ENCODE data around the gene EEF1B2. TPM values are rescaled to one million over a fixed set of nuclear protein-coding genes. Genes with fewer than 3 reads are reported as not detected.
A peak's percentile ranks its signal among the peaks of the same experiment; 100 is the strongest.
"Not testable (repeated sequence)": the region's sequence is repeated elsewhere in the genome, so short reads cannot be mapped to it uniquely, and the experiment has no call there.

Gene EEF1B2
- total and polyA plus RNA-seq, 3 experiments from 2014 or later, result 791 to 1,025 (median 1,019) TPM

GRCh38 chr2:206157014-206157413 lies 2.7 kb upstream of the EEF1B2 start:
- peak overlapping the region; percentile 27 to 97 (median 65) for H3K4me3 Mint-ChIP-seq
- H3K27me3 ChIP-seq (ENCODE audit: insufficient read depth, low read length, poor library complexity, severe bottlenecking); H3K27me3 Mint-ChIP-seq; CTCF ChIA-PET; DNase-seq; H3K9me3 Mint-ChIP-seq; H3K27ac ChIP-seq (ENCODE audit: low read depth, low read length); H3K36me3 ChIP-seq (ENCODE audit: insufficient read depth, low read length); H3K4me3 ChIP-seq (ENCODE audit: low read length); POLR2A ChIA-PET; H3K9me3 ChIP-seq (ENCODE audit: low read length): not testable (repeated sequence)
- peaks cover 34% of the 10 kb centered on the region for H3K4me1 ChIP-seq (ENCODE audit: insufficient read depth, low read length)
- peaks cover 0 to 43% (median 9%) of the 10 kb centered on the region in 3 donors for H3K36me3 Mint-ChIP-seq
- peaks cover 41 to 63% (median 54%) of the 10 kb centered on the region in 3 donors for H3K4me1 Mint-ChIP-seq
- peak overlapping the region in 3 of 8 donors; percentile 17 to 96 (median 61) for H3K27ac Mint-ChIP-seq

- peak overlapping the region; percentile 92 to 99 (median 96) for H3K4me3 Mint-ChIP-seq
- Histone ChIP-seq H3K9me3 (ENCODE audit: low read length) (no peaks in the 10 kb centered on the region), H3K4me1 (ENCODE audit: insufficient read depth, low read length) (peaks cover 34% of the 10 kb centered on the region), H3K27me3 (ENCODE audit: insufficient read depth, low read length, poor library complexity, severe bottlenecking) (no peaks in the 10 kb centered on the region), H3K4me3 (ENCODE audit: low read length) (peak overlapping the region; percentile 95), H3K27ac (ENCODE audit: low read depth, low read length) (peak overlapping the region; percentile 84), H3K36me3 (ENCODE audit: insufficient read depth, low read length) (peaks cover 17% of the 10 kb centered on the region)
- no peaks in the 10 kb centered on the region for H3K27me3 Mint-ChIP-seq
- peak overlapping the region; percentile 95 to 100 (median 98) for H3K27ac Mint-ChIP-seq
- peak in 1 of 5 donors; percentile 1 for DNase-seq
- H3K36me3 Mint-ChIP-seq, result peaks cover 4 to 56% (median 17%) of the 10 kb centered on the region in 3 donors
- peaks cover 53 to 74% (median 68%) of the 10 kb centered on the region in 3 donors for H3K4me1 Mint-ChIP-seq
- ChIA-PET CTCF (interaction anchor here (1.4 kb wide), 1 partner anchor 400 kb away, joined by 3 read pairs; no protein-coding TSS in a partner anchor), POLR2A (interaction anchor here (1.1 kb wide), 1 partner anchor 73 kb away, joined by 10 read pairs; the partner anchor contains the start of gene INO80D)
- no peaks in the 10 kb centered on the region for H3K9me3 Mint-ChIP-seq
These were observed 941 bp upstream of the EEF1B2 start for GRCh38 chr2:206158563-206159345.

- Histone ChIP-seq H3K36me3 (ENCODE audit: insufficient read depth, low read length) (peaks cover 17% of the 10 kb centered on the region), H3K27ac (ENCODE audit: low read depth, low read length) (peak overlapping the region; percentile 84), H3K4me3 (ENCODE audit: low read length) (peak overlapping the region; percentile 95), H3K4me1 (ENCODE audit: insufficient read depth, low read length) (peaks cover 34% of the 10 kb centered on the region), H3K9me3 (ENCODE audit: low read length) (no peaks in the 10 kb centered on the region), H3K27me3 (ENCODE audit: insufficient read depth, low read length, poor library complexity, severe bottlenecking) (no peaks in the 10 kb centered on the region)
- ChIA-PET CTCF (interaction anchor here (0.7 to 1.4 kb wide), 2 partner anchors 74 to 399 kb away, joined by 3 to 4 read pairs; partner anchors contain the start of gene INO80D), POLR2A (interaction anchor here (1.1 kb wide), 1 partner anchor 74 kb away, joined by 10 read pairs; the partner anchor contains the start of gene INO80D)
- Mint-ChIP-seq H3K4me1 (peaks cover 48 to 71% (median 65%) of the 10 kb centered on the region in 3 donors), H3K27ac (peak overlapping the region; percentile 95 to 100 (median 98)), H3K4me3 (peak overlapping the region; percentile 92 to 99 (median 96)), H3K36me3 (peaks cover 4 to 60% (median 20%) of the 10 kb centered on the region in 3 donors), H3K9me3 (no peaks in the 10 kb centered on the region), H3K27me3 (no peaks in the 10 kb centered on the region)
- DNase-seq, result peak in 1 of 5 donors; percentile 63
These were observed 571 bp downstream of the EEF1B2 start for GRCh38 chr2:206160125-206160806.

- H3K4me3 ChIP-seq (ENCODE audit: low read length), result peak overlapping the region; percentile 95
- H3K4me1 ChIP-seq (ENCODE audit: insufficient read depth, low read length), result peaks cover 34% of the 10 kb centered on the region
- H3K9me3 ChIP-seq (ENCODE audit: low read length), result no peaks in the 10 kb centered on the region
- DNase-seq, result no peak
- H3K36me3 Mint-ChIP-seq, result peaks cover 4 to 62% (median 20%) of the 10 kb centered on the region in 3 donors
- H3K27me3 ChIP-seq (ENCODE audit: insufficient read depth, low read length, poor library complexity, severe bottlenecking), result no peaks in the 10 kb centered on the region
- H3K9me3 Mint-ChIP-seq, result no peaks in the 10 kb centered on the region
- ChIA-PET POLR2A (no interaction called here), CTCF (interaction anchor here (0.7 kb wide), 1 partner anchor 75 kb away, joined by 4 read pairs; the partner anchor contains the start of gene INO80D)
- H3K36me3 ChIP-seq (ENCODE audit: insufficient read depth, low read length), result peaks cover 17% of the 10 kb centered on the region
- H3K4me3 Mint-ChIP-seq, result peak overlapping the region; percentile 92 to 99 (median 96)
- H3K4me1 Mint-ChIP-seq, result peaks cover 48 to 71% (median 65%) of the 10 kb centered on the region in 3 donors
- peak overlapping the region; percentile 95 to 100 (median 98) for H3K27ac Mint-ChIP-seq
- H3K27ac ChIP-seq (ENCODE audit: low read depth, low read length), result peak overlapping the region; percentile 84
- H3K27me3 Mint-ChIP-seq, result no peaks in the 10 kb centered on the region
These were observed 1.1 kb downstream of the EEF1B2 start for GRCh38 chr2:206160807-206161179.

- H3K4me3 Mint-ChIP-seq, result peak overlapping the region in 3 of 7 donors; percentile 20 to 92 (median 29)
- H3K27ac Mint-ChIP-seq, result peak overlapping the region in 7 of 8 donors; percentile 38 to 66 (median 57)
- H3K4me3 ChIP-seq (ENCODE audit: low read length); H3K9me3 ChIP-seq (ENCODE audit: low read length); POLR2A ChIA-PET; DNase-seq; H3K27me3 Mint-ChIP-seq; H3K27me3 ChIP-seq (ENCODE audit: insufficient read depth, low read length, poor library complexity, severe bottlenecking); H3K9me3 Mint-ChIP-seq; H3K27ac ChIP-seq (ENCODE audit: low read depth, low read length): not testable (repeated sequence)
- CTCF ChIA-PET, result interaction anchor here (1.1 kb wide), 1 partner anchor 45 kb away, joined by 3 read pairs; no protein-coding TSS in a partner anchor
- Histone ChIP-seq H3K4me1 (ENCODE audit: insufficient read depth, low read length) (peaks cover 26% of the 10 kb centered on the region), H3K36me3 (ENCODE audit: insufficient read depth, low read length) (peaks cover 17% of the 10 kb centered on the region)
- peaks cover 41 to 61% (median 55%) of the 10 kb centered on the region in 3 donors for H3K4me1 Mint-ChIP-seq
- H3K36me3 Mint-ChIP-seq, result peaks cover 4 to 61% (median 25%) of the 10 kb centered on the region in 3 donors
These were observed 2.7 kb downstream of the EEF1B2 start for GRCh38 chr2:206162401-206162800.

- H3K27me3 Mint-ChIP-seq, result no peaks in the 10 kb centered on the region
- H3K27me3 ChIP-seq (ENCODE audit: insufficient read depth, low read length, poor library complexity, severe bottlenecking), result no peaks in the 10 kb centered on the region
- no peak overlapping the region for H3K27ac ChIP-seq (ENCODE audit: low read depth, low read length)
- ChIA-PET CTCF (interaction anchor here (2.2 kb wide), 1 partner anchor 111 kb away, joined by 5 read pairs; the partner anchor contains the start of gene ZDBF2), POLR2A (no interaction called here)
- H3K4me3 Mint-ChIP-seq, result peak overlapping the region in 1 of 7 donors; percentile 45
- H3K36me3 ChIP-seq (ENCODE audit: insufficient read depth, low read length), result peaks cover 17% of the 10 kb centered on the region
- DNase-seq, result no peak
- no peaks in the 10 kb centered on the region for H3K9me3 Mint-ChIP-seq
- H3K36me3 Mint-ChIP-seq, result peaks cover 4 to 63% (median 27%) of the 10 kb centered on the region in 3 donors
- peaks cover 17% of the 10 kb centered on the region for H3K4me1 ChIP-seq (ENCODE audit: insufficient read depth, low read length)
- peaks cover 34 to 51% (median 46%) of the 10 kb centered on the region in 3 donors for H3K4me1 Mint-ChIP-seq
- peak overlapping the region in 6 of 8 donors; percentile 29 to 70 (median 60) for H3K27ac Mint-ChIP-seq
- H3K4me3 ChIP-seq (ENCODE audit: low read length), result no peak overlapping the region
- no peaks in the 10 kb centered on the region for H3K9me3 ChIP-seq (ENCODE audit: low read length)
These were observed 3.7 kb downstream of the EEF1B2 start for GRCh38 chr2:206163251-206163880.

GRCh38 chr2:206164261-206164862 lies 4.7 kb downstream of the EEF1B2 start:
- Mint-ChIP-seq H3K36me3 (peaks cover 5 to 55% (median 27%) of the 10 kb centered on the region in 3 donors), H3K9me3 (no peaks in the 10 kb centered on the region), H3K4me3 (no peak overlapping the region), H3K27ac (peak overlapping the region in 2 of 8 donors; percentile 35 to 41), H3K27me3 (no peaks in the 10 kb centered on the region), H3K4me1 (peaks cover 27 to 44% (median 41%) of the 10 kb centered on the region in 3 donors)
- peak in 3 of 5 donors; percentile 9 to 30 (median 16) for DNase-seq
- Histone ChIP-seq H3K27me3 (ENCODE audit: insufficient read depth, low read length, poor library complexity, severe bottlenecking) (no peaks in the 10 kb centered on the region), H3K27ac (ENCODE audit: low read depth, low read length) (no peak overlapping the region), H3K4me1 (ENCODE audit: insufficient read depth, low read length) (peaks cover 15% of the 10 kb centered on the region), H3K36me3 (ENCODE audit: insufficient read depth, low read length) (peaks cover 17% of the 10 kb centered on the region), H3K4me3 (ENCODE audit: low read length) (no peak overlapping the region), H3K9me3 (ENCODE audit: low read length) (no peaks in the 10 kb centered on the region)
- ChIA-PET CTCF (interaction anchor here (2.2 kb wide), 1 partner anchor 110 kb away, joined by 5 read pairs; the partner anchor contains the start of gene ZDBF2), POLR2A (no interaction called here)

All from CD8-positive, alpha-beta memory T cell (primary cell).